ENCODE results near the gene SCUBE2. TPM values are rescaled to one million over a fixed set of nuclear protein-coding genes. Genes with fewer than 3 reads are reported as not detected.

Gene SCUBE2
- total RNA-seq, 1 experiment from 2014 or later, result not detected

GRCh38 chr11:9049959-9050358 lies 41.4 kb downstream of the SCUBE2 start:
- no peak for DNase-seq (ENCODE audit: extremely low read depth, low read depth)

GRCh38 chr11:9047964-9048523 lies 43.4 kb downstream of the SCUBE2 start:
- DNase-seq (ENCODE audit: extremely low read depth, low read depth), result no peak

GRCh38 chr11:9046481-9046880 lies 44.9 kb downstream of the SCUBE2 start:
- no peak for DNase-seq (ENCODE audit: extremely low read depth, low read depth)

- no peak for DNase-seq (ENCODE audit: extremely low read depth, low read depth)
Measured at GRCh38 chr11:9042488-9042887, 48.9 kb downstream of the SCUBE2 start.

- no peak for DNase-seq (ENCODE audit: extremely low read depth, low read depth)
Measured at GRCh38 chr11:9041747-9042146, 49.7 kb downstream of the SCUBE2 start.

GRCh38 chr11:9040410-9040809 lies 51.0 kb downstream of the SCUBE2 start:
- no peak for DNase-seq (ENCODE audit: extremely low read depth, low read depth)

GRCh38 chr11:9039863-9040262 lies 51.5 kb downstream of the SCUBE2 start:
- no peak for DNase-seq (ENCODE audit: extremely low read depth, low read depth)

GRCh38 chr11:9039198-9039597 lies 52.2 kb downstream of the SCUBE2 start:
- DNase-seq (ENCODE audit: extremely low read depth, low read depth), result no peak

- DNase-seq (ENCODE audit: extremely low read depth, low read depth), result no peak
Measured at GRCh38 chr11:9038541-9038940, 52.9 kb downstream of the SCUBE2 start.

GRCh38 chr11:9037963-9038362 lies 53.4 kb downstream of the SCUBE2 start:
- no peak for DNase-seq (ENCODE audit: extremely low read depth, low read depth)

- DNase-seq (ENCODE audit: extremely low read depth, low read depth), result no peak
Measured at GRCh38 chr11:9037046-9037780, 54.2 kb downstream of the SCUBE2 start.

GRCh38 chr11:9030601-9031000 lies 60.8 kb downstream of the SCUBE2 start:
- DNase-seq (ENCODE audit: extremely low read depth, low read depth), result no peak

GRCh38 chr11:9029422-9029821 lies 62.0 kb downstream of the SCUBE2 start:
- no peak for DNase-seq (ENCODE audit: extremely low read depth, low read depth)

- DNase-seq (ENCODE audit: extremely low read depth, low read depth), result no peak
Measured at GRCh38 chr11:9028581-9028980, 62.8 kb downstream of the SCUBE2 start.

GRCh38 chr11:9025101-9025850 lies 66.1 kb downstream of the SCUBE2 start:
- DNase-seq (ENCODE audit: extremely low read depth, low read depth), result no peak

- no peak for DNase-seq (ENCODE audit: extremely low read depth, low read depth)
Measured at GRCh38 chr11:9022961-9023680, 68.3 kb downstream of the SCUBE2 start.

- no peak for DNase-seq (ENCODE audit: extremely low read depth, low read depth)
Measured at GRCh38 chr11:9020916-9021315, 70.5 kb downstream of the SCUBE2 start.

GRCh38 chr11:9019861-9020260 lies 71.5 kb downstream of the SCUBE2 start:
- no peak for DNase-seq (ENCODE audit: extremely low read depth, low read depth)

- DNase-seq (ENCODE audit: extremely low read depth, low read depth), result no peak
Measured at GRCh38 chr11:9017773-9018172, 73.6 kb downstream of the SCUBE2 start.

GRCh38 chr11:9016916-9017642 lies 74.3 kb downstream of the SCUBE2 start:
- no peak for DNase-seq (ENCODE audit: extremely low read depth, low read depth)

GRCh38 chr11:9015677-9016076 lies 75.7 kb downstream of the SCUBE2 start:
- peak; percentile 65 for DNase-seq (ENCODE audit: extremely low read depth, low read depth)

Measured in NCI-H460 (cell line).